ENCODE data around the gene CCDC197. TPM values are rescaled to one million over a fixed set of nuclear protein-coding genes. Genes with fewer than 3 reads are reported as not detected.

The CCDC197 gene
- total RNA-seq, 2 experiments from 2014 or later, result 0.14 TPM; not detected in 1

GRCh38 chr14:94038921-94039629 is 42.0 kb downstream of the CCDC197 start:
- H3K27ac Mint-ChIP-seq, result no peak overlapping the region

DNA sequence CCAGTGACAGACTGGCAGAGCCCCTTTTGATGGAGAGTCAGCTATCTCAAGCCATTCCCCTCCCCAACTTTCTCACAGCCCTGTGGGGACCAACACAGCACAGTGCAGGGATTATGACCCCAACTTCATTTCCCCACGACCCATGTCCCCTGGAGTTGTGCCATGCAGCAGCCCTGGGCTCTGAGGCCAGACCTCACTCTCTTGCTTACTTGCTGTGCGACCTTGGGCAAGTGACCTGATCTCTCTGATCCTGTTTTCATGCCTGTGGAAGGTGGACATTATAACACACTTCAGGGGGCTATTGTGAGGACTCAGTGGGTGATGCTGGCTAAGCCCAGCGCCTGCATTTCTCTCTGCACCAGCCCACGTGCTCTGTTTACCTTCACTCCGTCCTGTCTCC is 43.1 kb downstream of the CCDC197 start:
- no peaks in the 10 kb centered on the region for H3K36me3 Mint-ChIP-seq
- ATAC-seq (no peak), DNase-seq (no peak)
- peaks cover 5% of the 10 kb centered on the region for H3K4me1 Mint-ChIP-seq
- H3K27ac Mint-ChIP-seq, result no peak overlapping the region
- CTCF ChIA-PET, result interaction anchor here (1.3 to 8.3 kb wide), 2 partner anchors 92 to 97 kb away, joined by 3 to 150 read pairs; no protein-coding TSS in a partner anchor
- no peak overlapping the region for H3K4me3 Mint-ChIP-seq
- H3K9me3 Mint-ChIP-seq (ENCODE audit: low read depth), result no peaks in the 10 kb centered on the region
- no peaks in the 10 kb centered on the region for H3K27me3 Mint-ChIP-seq

More at GRCh38 chr14:94038921-94039629, 42.0 kb downstream of the CCDC197 start:
- CTCF ChIA-PET, result interaction anchor here (0.9 to 8.3 kb wide), 5 partner anchors 10 to 102 kb away, joined by 3 to 150 read pairs (median 6); no protein-coding TSS in a partner anchor
- DNase-seq, result no peak
- Mint-ChIP-seq H3K9me3 (ENCODE audit: low read depth) (no peaks in the 10 kb centered on the region), H3K4me1 (peaks cover 5% of the 10 kb centered on the region), H3K27me3 (no peaks in the 10 kb centered on the region), H3K4me3 (no peak overlapping the region), H3K36me3 (no peaks in the 10 kb centered on the region)
- ATAC-seq, result no peak

GRCh38 chr14:94040796-94041195 is 43.7 kb downstream of the CCDC197 start:
- ATAC-seq, result no peak
- H3K4me1 Mint-ChIP-seq, result peaks cover 9% of the 10 kb centered on the region

DNA sequence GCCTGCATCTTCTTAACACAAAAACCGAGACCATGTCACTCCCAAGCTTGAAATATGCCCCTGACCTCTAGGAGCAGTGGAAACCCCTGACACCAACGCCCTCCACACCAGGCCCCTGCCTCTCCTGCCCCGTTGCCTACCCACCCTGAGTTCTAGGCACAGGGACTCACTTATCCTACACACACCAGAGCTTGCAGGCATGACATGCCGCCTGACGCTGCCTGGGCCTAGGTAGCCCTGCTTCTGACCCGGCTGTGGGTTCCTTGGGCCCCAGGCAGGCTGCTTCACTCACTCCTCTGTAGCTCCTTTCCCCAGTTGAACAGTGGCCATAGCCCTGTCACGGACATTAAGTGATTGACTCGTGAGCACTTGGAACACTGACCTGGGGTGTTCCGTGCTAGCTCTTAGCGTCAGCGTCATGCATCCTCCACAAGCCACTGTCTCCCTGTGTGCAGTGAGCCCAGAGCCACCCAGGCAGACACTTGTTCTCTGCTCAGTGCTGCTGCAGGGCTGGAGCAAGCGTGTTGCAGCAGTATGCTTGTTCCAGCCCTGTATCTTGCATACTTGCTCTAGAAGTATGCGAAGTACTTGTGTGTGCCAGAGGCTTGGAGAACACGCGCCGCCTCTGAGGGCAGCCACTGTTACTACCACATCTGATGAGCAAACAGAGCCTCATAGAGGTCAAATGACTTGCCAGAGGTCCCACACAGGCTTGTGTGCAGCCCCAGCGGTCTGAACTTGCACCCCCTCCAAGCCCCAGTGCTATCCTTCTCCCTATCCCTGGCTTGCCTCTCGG is 44.6 kb downstream of the CCDC197 start:
- DNase-seq (no peak), ATAC-seq (no peak)
- H3K27me3 Mint-ChIP-seq, result no peaks in the 10 kb centered on the region
- H3K9me3 Mint-ChIP-seq (ENCODE audit: low read depth), result no peaks in the 10 kb centered on the region
- no peak overlapping the region for H3K4me3 Mint-ChIP-seq
- H3K27ac Mint-ChIP-seq, result no peak overlapping the region
- no peaks in the 10 kb centered on the region for H3K36me3 Mint-ChIP-seq
- peaks cover 5% of the 10 kb centered on the region for H3K4me1 Mint-ChIP-seq
- CTCF ChIA-PET, result interaction anchor here (0.9 to 1.1 kb wide), 3 partner anchors 95 to 139 kb away, joined by 3 to 4 read pairs (median 4); no protein-coding TSS in a partner anchor

More at GRCh38 chr14:94040796-94041195, 43.7 kb downstream of the CCDC197 start:
- no peaks in the 10 kb centered on the region for H3K9me3 Mint-ChIP-seq (ENCODE audit: low read depth)
- H3K27me3 Mint-ChIP-seq, result no peaks in the 10 kb centered on the region
- H3K36me3 Mint-ChIP-seq, result no peaks in the 10 kb centered on the region
- H3K4me3 Mint-ChIP-seq, result no peak overlapping the region
- no peak overlapping the region for H3K27ac Mint-ChIP-seq
- CTCF ChIA-PET, result no interaction called here
- DNase-seq, result no peak

DNA sequence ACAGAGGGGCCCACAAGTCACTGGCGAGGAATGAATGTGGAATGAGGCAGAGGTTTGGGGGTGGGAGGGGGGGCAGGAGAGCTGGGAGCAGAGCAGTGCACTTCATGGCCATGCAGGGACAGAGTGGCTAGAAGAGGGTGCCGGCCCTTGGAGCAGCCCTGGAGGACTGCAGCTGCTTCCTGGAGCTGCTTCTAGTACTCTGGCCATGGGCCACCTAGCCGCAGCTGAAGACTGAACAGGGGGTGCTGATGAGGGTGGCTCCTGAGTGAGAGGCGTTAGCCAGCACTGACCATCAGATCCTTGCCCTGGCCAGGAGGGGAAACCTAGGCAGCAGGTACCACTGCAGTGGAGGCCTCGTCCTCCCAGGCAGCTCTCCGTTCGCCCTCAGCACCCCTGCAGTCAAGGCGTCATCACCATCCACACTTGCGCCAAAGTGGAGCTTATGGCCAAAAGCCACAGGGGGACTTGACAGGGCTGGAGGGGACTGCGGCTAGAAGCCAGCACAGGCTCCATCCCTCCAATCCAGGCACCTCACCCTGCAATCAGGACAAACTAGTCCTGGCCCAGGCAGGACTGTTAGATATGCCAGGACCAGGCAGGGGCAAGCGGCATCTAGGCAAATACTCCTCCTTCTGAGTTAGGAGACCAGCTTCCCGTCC is 45.5 kb downstream of the CCDC197 start:
- CTCF ChIA-PET, result interaction anchor here (0.9 to 2.9 kb wide), 4 partner anchors 90 to 138 kb away, joined by 3 to 7 read pairs (median 4); no protein-coding TSS in a partner anchor
- DNase-seq (no peak), ATAC-seq (no peak)
- no peak overlapping the region for H3K4me3 Mint-ChIP-seq
- H3K4me1 Mint-ChIP-seq, result peaks cover 4% of the 10 kb centered on the region
- no peaks in the 10 kb centered on the region for H3K36me3 Mint-ChIP-seq
- H3K27ac Mint-ChIP-seq, result no peak overlapping the region
- no peaks in the 10 kb centered on the region for H3K27me3 Mint-ChIP-seq
- H3K9me3 Mint-ChIP-seq (ENCODE audit: low read depth), result no peaks in the 10 kb centered on the region

DNA sequence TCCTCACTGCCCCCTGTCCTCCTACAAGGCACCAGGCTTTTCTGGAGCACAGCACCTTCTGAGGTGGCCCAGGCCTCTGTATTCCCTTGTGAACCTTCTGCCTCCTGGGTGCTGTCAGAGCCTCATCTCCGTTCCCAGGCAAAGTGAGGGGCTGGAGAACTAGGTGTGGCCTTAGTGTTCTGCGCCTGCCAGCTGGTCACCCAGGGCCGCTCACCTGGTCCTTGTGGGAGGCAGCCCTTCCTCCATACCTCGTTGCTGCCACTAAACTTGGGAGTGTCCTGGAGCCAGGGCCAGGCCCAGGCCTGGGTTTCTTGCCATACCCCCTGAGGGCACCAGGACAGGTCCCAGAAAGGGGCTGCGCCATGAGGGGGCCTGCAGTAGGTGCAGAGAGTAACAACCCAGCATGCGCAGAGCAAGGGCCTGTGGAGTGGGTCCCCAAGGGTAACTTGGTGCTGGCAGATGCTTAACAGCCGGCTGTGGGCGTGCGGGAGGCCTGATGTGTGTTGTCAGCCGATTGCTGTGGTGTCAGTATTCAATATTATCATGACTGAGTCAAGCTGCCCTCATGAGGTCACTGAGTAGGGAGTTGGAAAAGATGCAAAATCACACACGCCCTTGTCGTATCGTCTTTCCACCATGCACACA is 46.1 kb downstream of the CCDC197 start:
- peaks cover under 1% of the 10 kb centered on the region for H3K36me3 Mint-ChIP-seq
- peaks cover 4% of the 10 kb centered on the region for H3K4me1 Mint-ChIP-seq
- peak overlapping the region; percentile 41 for H3K27ac Mint-ChIP-seq
- DNase-seq (no peak), ATAC-seq (no peak)
- no peaks in the 10 kb centered on the region for H3K9me3 Mint-ChIP-seq (ENCODE audit: low read depth)
- no peak overlapping the region for H3K4me3 Mint-ChIP-seq
- H3K27me3 Mint-ChIP-seq, result no peaks in the 10 kb centered on the region
- CTCF ChIA-PET, result interaction anchor here (1.4 to 2.9 kb wide), 2 partner anchors 90 to 104 kb away, joined by 3 to 7 read pairs; no protein-coding TSS in a partner anchor

DNA sequence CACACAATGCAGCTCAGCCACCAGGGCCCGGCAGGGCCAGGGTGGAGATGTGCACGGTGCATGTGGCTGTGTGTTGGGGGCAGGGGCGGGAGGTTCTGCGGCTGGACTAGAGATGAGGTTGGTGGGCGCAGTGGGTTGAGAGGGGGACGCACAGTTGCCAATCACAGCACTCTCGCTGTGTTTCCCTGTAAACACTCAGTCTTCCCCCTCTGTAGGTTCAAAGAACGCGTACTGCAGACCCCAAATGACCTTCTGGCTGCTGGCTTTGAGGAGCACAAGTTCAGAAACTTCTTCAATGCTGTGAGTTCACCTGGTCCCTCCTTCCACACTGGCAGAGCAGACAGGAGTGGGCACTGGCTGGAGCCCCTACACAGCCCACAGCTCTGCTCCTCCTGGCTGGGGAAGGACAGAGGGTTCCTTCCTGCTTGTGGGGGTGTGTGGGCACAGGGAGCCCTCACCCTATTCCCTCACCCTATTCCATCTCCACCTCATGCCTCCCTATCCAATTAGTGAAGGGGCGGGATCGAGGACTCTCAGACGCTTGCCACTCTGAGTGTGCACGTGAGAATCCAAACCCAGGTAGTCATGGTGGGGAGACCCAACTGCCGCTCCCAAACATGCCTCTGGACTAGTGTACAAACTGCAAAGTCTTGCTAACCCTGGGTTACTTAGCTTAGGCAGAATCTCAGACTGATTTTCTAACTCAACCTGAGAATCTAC is 46.8 kb downstream of the CCDC197 start:
- Mint-ChIP-seq H3K27ac (no peak overlapping the region), H3K27me3 (no peaks in the 10 kb centered on the region), H3K4me3 (no peak overlapping the region), H3K4me1 (peaks cover 4% of the 10 kb centered on the region), H3K9me3 (ENCODE audit: low read depth) (no peaks in the 10 kb centered on the region), H3K36me3 (peaks cover 3% of the 10 kb centered on the region)
- DNase-seq (no peak), ATAC-seq (no peak)
- CTCF ChIA-PET, result interaction anchor here (1.0 to 2.9 kb wide), 3 partner anchors 89 to 104 kb away, joined by 3 to 7 read pairs (median 3); no protein-coding TSS in a partner anchor

- ATAC-seq (no peak), DNase-seq (no peak)
- H3K4me3 Mint-ChIP-seq, result no peak overlapping the region
- no peak overlapping the region for H3K27ac Mint-ChIP-seq
- no peaks in the 10 kb centered on the region for H3K9me3 Mint-ChIP-seq (ENCODE audit: low read depth)
- peaks cover 3% of the 10 kb centered on the region for H3K36me3 Mint-ChIP-seq
- CTCF ChIA-PET, result interaction anchor here (0.9 to 2.9 kb wide), 3 partner anchors 37 to 105 kb away, joined by 3 to 7 read pairs (median 4); partner anchors contain the start of genes DDX24 and IFI27L1
- H3K4me1 Mint-ChIP-seq, result peaks cover 4% of the 10 kb centered on the region
- no peaks in the 10 kb centered on the region for H3K27me3 Mint-ChIP-seq
Measured at GRCh38 chr14:94044476-94045091, 47.5 kb downstream of the CCDC197 start.

- H3K27ac Mint-ChIP-seq, result peak overlapping the region; percentile 20
- CTCF ChIA-PET, result interaction anchor here (0.9 to 2.9 kb wide), 3 partner anchors 9 to 106 kb away, joined by 4 to 10 read pairs (median 7); partner anchors contain the start of genes DDX24 and IFI27L1
- H3K9me3 Mint-ChIP-seq (ENCODE audit: low read depth), result no peaks in the 10 kb centered on the region
- peaks cover 4% of the 10 kb centered on the region for H3K4me1 Mint-ChIP-seq
- H3K27me3 Mint-ChIP-seq, result no peaks in the 10 kb centered on the region
- no peak overlapping the region for H3K4me3 Mint-ChIP-seq
- DNase-seq (no peak), ATAC-seq (no peak)
- H3K36me3 Mint-ChIP-seq, result peaks cover 8% of the 10 kb centered on the region
Measured at GRCh38 chr14:94045101-94045500, 48.0 kb downstream of the CCDC197 start.

DNA sequence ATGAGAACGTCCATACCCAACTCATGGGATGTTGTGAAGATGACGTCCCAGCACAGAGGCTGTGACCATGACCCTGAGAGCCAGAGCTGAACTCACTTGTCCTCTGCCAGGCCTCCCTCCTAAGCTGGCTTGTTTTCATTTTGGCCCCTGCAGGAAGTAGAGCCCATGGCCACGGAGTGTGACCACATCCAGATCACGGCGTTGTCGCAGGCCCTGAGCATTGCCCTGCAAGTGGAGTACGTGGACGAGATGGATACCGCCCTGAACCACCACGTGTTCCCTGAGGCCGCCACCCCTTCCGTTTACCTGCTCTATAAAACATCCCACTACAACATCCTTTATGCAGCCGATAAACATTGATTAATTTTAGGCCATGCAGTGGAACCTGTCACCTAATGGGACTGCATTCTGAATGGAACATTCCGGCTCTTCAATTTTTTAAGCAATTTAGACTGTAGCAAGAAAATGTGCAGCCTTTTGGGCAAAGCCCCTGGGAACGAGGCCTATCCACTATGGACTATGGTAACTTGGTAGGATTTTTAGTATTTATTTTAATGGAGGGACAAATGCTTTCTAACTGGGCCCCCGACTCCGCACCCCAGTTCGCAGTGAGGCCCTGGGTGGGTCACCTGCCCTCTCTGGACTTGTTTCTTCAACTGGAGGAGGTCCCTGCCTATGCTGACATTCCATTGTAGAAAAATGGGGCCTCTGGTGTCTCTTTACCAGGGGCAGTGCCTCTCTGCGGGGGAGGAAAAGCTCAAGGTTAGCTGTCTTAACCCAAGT is 48.7 kb downstream of the CCDC197 start:
- DNase-seq (no peak), ATAC-seq (no peak)
- CTCF ChIA-PET, result interaction anchor here (0.9 to 2.9 kb wide), 4 partner anchors 9 to 106 kb away, joined by 4 to 10 read pairs (median 6); partner anchors contain the start of genes DDX24 and IFI27L1
- Mint-ChIP-seq H3K9me3 (ENCODE audit: low read depth) (no peaks in the 10 kb centered on the region), H3K27me3 (no peaks in the 10 kb centered on the region), H3K36me3 (peaks cover 13% of the 10 kb centered on the region), H3K27ac (no peak overlapping the region), H3K4me3 (no peak overlapping the region), H3K4me1 (peaks cover 4% of the 10 kb centered on the region)

DNA sequence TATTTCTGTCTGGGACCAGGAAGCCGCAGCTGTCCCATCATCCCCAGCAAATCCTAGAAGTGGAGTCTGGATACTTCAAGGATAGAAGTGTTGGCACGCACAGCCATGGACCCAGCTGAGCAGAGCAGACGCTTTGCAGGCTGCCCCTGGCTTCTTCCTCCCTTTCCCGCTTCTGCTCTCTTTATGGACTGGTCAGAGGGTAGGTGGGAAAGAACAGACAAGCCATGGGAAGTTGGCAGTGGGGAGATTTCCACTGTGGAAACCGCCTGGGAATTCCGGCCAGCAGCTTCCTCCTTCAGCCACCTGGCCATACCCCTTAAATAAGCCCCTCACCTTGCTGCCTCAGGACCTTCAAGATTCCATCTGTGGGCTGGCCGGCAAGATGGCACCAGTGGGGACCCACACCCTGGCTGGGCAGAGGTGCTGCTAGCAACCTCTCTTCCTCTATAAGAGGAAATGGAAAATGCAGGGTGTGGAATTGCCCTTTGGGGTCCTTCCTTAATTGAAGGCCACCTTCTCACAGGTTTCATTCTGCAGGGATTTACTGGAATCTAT is 49.7 kb downstream of the CCDC197 start:
- CTCF ChIA-PET, result interaction anchor here (1.3 to 2.0 kb wide), 2 partner anchors 10 to 90 kb away, joined by 4 to 10 read pairs; no protein-coding TSS in a partner anchor
- no peak for DNase-seq
- no peak for ATAC-seq
- Mint-ChIP-seq H3K27me3 (no peaks in the 10 kb centered on the region), H3K36me3 (peaks cover 19% of the 10 kb centered on the region), H3K27ac (no peak overlapping the region), H3K4me1 (peaks cover 4% of the 10 kb centered on the region), H3K4me3 (no peak overlapping the region), H3K9me3 (ENCODE audit: low read depth) (no peaks in the 10 kb centered on the region)

Measured in activated CD8-positive, alpha-beta memory T cell treated with anti-CD3 and anti-CD28 coated beads, Interleukin-2, amount 10 ng/mL, durations not matched to agents 7 days and 5 days (primary cell).